HCEC 1CT (cell line): ENCODE results near the gene RIOX2.
"Not testable (repeated sequence)": the region's sequence is repeated elsewhere in the genome, so short reads cannot be mapped to it uniquely, and the experiment has no call there.

Experiments used
- DNase-seq: peaks from one replicate; pipeline ENCODE4 v3.0.0-alpha.2; 2017

The RIOX2 gene

GRCh38 chr3:97950360-97950759 lies 21.9 kb downstream of the RIOX2 start:
- no peak for DNase-seq

GRCh38 chr3:97949743-97950142 lies 22.5 kb downstream of the RIOX2 start:
- DNase-seq, result no peak

DNA sequence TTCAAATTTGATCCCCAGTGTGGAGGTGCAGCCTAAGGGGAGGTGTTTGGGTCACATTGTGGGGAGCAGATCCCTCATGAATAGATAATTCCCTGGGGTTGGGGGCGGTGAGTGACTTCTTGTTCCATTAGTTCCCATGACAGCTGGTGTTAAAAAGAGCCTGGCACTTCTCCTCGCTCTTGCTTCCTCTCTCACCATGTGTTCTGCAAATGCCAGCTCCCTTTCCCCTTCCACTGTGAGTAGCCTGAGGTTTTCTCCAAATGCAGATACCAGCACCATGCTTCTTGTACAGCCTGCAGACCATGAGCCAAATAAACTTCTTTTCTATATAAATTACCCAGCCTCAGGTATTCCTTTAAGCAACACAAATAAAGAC lies 23.1 kb downstream of the RIOX2 start:
- DNase-seq, result no peak

GRCh38 chr3:97948351-97949109 lies 23.7 kb downstream of the RIOX2 start:
- DNase-seq, result no peak

DNA sequence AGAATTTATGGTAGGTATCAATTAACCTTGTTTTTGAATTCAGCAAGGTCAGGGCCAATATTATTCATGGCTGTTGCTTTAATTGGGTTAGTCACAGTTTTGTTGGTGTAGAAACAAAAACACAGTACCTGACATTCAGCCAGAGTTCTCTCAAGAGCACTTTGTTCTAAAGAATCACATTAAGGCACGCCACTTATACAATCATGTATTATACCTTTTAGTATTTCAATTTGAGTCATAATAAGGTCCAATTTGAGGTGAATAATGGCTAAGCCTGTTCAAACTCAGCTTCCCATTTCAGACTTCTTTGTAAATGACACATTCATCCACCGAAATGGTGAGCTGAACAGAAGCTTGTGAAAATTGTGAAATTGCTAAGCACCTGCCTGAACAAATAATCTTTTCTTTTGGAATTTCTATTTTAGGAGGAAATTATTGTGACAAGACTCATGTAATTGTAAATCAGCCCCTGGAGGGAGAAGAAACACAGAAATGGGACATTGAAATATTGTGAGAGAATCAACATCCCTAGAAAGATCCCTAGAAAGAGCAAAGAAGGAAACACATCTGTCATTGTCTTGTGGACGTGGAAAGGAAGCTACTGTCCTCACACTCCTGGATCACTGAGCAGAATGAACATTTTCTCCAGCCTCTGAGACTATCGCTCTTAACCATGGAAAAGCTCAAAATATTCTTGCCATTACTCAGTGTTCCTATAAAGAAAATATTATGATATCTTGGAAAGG lies 29.3 kb downstream of the RIOX2 start:
- no peak for DNase-seq

DNA sequence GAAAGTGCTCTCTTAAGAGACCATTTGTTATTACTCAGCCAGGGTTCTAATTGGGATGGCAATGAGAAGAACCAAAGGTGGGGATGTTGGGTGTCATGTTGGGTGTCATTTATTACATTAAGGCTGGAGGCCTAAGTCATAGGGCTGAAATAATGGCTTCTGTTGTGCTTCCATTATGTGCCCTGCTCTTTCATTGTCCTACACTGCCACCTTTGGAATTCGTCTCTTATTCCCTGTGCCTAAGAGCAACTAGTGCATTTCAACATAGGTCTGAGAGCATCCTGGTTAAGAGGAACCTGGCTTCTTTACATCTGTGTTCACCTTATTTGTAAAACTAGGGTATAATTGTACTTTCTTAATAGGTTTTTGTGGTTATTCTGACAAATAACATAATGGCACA lies 32.2 kb downstream of the RIOX2 start:
- DNase-seq, result no peak

DNA sequence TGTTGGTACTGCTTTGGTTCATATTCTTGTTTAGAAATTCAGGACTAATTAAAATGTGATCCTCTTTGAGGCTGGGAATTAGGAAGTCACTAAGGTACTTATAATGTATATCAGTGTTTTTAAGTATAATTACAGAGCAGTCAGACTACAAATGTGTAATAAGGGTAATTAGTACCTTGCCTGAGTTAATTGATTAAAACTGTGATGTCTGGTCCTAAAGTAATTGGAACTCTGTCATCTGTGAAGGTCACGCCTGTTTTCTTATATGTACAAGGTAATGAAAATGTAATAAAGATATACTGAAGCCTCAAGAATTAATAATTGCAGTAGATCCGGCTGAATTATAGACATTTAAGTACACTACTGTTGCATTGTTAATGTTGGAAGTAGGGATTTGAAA lies 32.8 kb downstream of the RIOX2 start:
- no peak for DNase-seq

GRCh38 chr3:97938444-97938843 lies 33.8 kb downstream of the RIOX2 start:
- peak; percentile 4 for DNase-seq

DNA sequence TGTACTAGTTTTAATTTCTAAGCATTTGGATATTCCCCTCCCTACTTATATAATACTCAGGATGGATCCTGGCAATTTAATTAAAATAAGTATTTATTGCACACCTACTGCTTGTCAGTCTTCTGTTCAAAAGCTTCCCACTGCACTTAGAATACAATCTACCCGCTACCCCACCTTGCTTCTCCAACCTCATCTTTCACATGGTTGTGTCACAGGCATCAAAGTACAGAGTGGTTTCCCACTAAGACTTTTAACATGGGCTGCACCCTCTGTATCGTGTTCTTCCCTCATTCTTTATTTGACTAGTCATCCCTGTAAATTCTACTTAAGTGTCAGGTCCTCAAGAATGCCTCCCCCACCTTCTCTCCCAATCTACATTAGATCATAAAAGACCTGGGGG lies 35.0 kb downstream of the RIOX2 start:
- DNase-seq, result peak; percentile 13

- DNase-seq, result no peak
Measured at GRCh38 chr3:97935842-97936241, 36.4 kb downstream of the RIOX2 start.

DNA sequence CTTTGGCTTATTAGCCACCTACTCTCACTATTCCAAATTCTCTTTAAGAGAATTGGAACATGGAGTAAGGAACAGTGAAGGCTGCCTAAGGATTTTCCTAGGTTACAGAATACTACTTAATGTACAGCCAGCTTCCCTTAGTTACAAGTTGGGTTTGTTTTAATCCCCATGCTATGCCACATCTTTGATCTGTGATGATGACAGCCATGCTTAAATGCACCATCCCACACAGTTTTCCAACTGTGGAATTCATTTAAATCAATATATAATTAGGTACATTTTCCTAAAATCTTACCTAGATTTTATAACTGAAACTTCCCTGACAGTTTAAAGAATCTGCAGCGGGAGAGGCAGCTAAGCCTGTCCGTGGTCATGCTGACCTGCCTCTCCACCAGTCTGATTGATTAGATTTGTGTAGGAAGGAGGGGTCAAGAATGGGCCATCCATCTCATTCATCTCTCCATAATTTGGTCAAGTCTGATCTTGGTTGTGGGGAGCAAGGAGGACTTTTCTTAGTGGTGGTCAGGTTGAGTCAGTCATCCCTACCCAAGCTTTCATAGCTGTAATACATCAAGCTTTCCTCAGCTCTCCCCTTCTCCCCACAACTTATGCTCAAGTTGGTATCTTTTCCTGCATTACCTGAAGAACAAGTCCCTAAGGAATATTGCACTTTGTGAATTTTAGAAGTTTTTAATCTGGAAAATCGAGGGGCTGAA lies 37.1 kb downstream of the RIOX2 start:
- DNase-seq, result no peak

GRCh38 chr3:97932387-97932801 lies 39.8 kb downstream of the RIOX2 start:
- no peak for DNase-seq

- DNase-seq, result no peak
Measured at GRCh38 chr3:97931218-97931617, 41.0 kb downstream of the RIOX2 start.

- no peak for DNase-seq
Measured at GRCh38 chr3:97930018-97930417, 42.2 kb downstream of the RIOX2 start.

DNA sequence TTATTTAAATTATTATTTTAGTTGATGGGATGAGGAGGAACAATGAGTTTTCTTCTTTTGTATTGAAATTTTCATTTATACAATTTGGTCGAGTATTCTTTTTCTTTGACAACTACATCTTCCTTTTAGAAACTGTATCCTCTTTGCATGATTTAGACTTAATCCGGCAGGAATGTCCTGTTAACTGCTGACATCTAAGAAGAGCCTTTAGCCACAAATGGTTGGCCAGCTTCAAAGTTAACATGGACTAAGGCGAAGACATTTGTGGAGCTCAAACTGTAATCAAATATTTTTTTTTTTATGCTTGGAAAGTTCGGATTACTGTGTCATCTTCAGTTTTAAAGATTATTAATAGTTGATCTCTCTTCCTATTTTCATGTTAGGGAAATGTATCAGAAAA lies 43.2 kb downstream of the RIOX2 start:
- DNase-seq, result no peak

GRCh38 chr3:97927704-97928103 lies 44.5 kb downstream of the RIOX2 start:
- DNase-seq, result peak; percentile 6

DNA sequence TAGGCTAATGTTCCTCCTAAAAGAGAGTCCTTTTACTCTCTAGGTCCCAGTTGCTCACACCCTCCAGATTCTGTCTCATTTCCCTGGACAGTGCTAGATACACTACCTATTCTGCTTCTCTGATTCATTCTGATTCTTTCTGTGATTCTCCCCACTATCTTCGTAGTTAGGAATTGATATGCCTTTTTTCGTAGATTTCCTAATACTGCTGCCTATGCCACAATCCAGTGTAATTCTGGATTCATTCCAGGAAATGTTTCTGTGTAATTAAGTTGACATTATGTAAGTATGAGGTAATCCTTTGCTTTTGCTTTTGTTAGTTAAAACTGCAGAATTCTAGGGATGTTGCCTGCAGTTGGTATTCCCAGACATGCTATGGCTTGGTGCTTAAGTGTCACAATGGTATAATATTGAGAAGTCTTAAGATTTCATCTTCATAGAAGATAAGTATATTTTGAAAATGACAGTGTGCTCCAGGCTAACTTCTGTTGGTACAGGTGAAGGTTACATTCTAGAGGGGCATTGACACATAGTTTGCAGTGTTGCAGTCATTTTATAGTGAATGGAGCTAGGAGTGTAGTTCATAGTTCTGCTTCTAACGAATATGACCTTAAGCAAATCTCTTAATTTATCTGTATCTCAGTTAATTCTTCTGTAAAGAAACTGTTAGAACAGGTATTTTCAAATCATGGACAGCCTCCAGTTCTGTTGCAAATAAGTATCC lies 54.3 kb downstream of the RIOX2 start:
- no peak for DNase-seq

GRCh38 chr3:97916576-97916975 lies 55.7 kb downstream of the RIOX2 start:
- no peak for DNase-seq

GRCh38 chr3:97914388-97914787 lies 57.8 kb downstream of the RIOX2 start:
- DNase-seq, result peak; percentile 12

DNA sequence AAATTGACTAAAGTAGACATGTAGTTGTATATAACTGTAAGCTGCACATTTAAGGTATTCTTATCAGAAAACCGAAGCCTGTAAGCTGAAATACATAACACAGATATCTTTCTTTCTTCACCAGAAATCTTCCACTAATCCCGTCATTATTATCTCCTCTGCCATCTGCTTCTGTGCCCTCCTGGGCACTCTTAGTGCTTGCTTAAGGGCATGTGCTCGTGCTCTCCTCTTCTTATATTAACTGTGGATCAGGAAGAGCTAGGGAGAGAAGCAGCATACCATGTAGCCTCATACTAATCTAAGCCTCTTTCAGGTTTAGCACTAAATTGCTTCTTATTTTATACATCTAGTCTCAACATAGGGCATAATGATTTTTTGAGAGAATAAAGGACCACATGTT lies 60.8 kb downstream of the RIOX2 start:
- DNase-seq, result no peak

GRCh38 chr3:97910931-97911351 lies 61.3 kb downstream of the RIOX2 start:
- DNase-seq, result no peak

DNA sequence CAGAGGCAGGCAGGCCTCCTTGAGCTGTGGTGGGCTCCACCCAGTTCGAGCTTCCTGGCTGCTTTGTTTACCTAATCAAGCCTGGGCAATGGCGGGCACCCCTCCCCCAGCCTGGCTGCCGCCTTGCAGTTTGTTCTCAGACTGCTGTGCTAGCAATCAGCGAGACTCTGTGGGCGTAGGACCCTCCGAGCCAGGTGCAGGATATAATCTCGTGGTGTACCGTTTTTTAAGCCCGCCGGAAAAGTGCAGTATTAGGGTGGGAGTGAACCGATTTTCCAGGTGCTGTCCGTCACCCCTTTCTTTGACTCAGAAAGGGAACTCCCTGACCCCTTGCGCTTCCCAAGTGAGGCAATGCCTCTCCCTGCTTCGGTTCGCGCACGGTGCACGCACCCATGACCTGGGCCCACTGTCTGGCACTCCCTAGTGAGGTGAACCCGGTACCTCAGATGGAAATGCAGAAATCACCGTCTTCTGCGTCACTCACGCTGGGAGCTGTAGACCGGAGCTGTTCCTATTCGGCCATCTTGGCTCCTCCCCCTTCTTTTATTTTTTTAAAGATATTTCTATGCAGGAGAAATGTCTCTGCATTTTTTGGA lies 61.9 kb downstream of the RIOX2 start:
- not testable (repeated sequence) for DNase-seq

DNA sequence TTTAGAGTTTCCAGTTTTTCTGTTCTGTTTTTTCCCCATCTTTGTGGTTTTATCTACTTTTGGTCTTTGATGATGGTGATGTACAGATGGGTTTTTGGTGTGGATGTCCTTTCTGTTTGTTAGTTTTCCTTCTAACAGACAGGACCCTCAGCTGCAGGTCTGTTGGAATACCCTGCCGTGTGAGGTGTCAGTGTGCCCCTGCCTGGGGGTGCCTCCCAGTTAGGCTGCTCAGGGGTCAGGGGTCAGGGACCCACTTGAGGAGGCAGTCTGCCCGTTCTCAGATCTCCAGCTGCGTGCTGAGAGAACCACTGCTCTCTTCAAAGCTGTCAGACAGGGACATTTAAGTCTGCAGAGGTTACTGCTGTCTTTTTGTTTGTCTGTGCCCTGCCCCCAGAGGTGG lies 62.4 kb downstream of the RIOX2 start:
- not testable (repeated sequence) for DNase-seq
